ENCODE data around the gene PPARG.

PPARG gene

DNA sequence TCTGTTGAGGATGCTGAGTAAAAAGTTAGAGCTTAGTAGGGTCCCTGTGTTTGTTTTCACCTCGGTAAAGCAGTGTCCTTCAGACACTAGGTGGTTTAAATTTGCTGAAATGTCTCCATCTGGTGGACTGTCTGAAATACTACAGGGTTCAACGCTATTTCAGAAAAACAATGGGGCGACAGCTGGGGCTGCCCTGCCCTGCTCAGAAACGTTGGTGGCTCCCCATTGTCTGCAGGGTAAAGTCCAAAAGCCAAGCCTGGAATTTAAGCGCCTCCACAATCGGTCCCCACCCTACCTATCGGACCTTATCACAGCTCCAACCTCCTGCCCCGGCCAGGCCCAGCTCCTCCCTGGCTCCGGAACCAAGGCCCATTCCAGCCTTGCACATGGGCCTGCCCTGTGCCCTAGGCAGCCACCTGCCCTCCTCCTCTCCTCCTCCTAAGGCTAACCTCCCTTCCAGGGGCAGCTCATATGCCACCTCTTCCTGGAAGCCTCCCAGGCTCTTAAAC, 191.1 kb downstream of the PPARG start:
- no peak overlapping the region for H3K4me3 ChIP-seq (ENCODE audit: low read depth, low read length)
- TF ChIP-seq, protein P1, sequence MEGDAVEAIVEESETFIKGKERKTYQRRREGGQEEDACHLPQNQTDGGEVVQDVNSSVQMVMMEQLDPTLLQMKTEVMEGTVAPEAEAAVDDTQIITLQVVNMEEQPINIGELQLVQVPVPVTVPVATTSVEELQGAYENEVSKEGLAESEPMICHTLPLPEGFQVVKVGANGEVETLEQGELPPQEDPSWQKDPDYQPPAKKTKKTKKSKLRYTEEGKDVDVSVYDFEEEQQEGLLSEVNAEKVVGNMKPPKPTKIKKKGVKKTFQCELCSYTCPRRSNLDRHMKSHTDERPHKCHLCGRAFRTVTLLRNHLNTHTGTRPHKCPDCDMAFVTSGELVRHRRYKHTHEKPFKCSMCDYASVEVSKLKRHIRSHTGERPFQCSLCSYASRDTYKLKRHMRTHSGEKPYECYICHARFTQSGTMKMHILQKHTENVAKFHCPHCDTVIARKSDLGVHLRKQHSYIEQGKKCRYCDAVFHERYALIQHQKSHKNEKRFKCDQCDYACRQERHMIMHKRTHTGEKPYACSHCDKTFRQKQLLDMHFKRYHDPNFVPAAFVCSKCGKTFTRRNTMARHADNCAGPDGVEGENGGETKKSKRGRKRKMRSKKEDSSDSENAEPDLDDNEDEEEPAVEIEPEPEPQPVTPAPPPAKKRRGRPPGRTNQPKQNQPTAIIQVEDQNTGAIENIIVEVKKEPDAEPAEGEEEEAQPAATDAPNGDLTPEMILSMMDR (IDR thresholded peaks at IDR 0.05; ENCODE audit: borderline replicate concordance, insufficient read depth, low read depth, low read length), result peak; percentile 41; the same call in 1 of the 2 replicates

DNA sequence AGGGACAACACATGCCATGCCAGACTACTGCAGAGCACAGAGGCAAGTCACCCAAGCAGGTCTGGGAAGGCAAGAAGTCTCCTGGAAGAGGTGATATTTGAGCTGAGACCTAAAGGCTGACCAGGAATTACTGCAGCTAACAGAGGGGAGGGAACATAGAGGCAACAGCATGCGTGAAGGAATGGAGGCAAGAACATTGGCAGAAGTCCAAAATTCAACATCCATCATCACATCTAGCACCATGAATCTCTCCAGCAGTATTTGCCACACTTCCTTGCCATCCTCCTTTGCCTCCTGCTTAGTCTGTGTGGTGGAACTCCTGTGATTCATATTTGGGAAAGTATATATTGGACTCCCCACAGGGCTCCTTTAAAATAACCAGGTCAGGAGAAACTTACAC, 194.5 kb downstream of the PPARG start:
- TF ChIP-seq, protein P1 (IDR thresholded peaks at IDR 0.05; ENCODE audit: borderline replicate concordance, insufficient read depth, low read depth, low read length), result no peak
- H3K4me3 ChIP-seq (ENCODE audit: low read depth, low read length), result no peak overlapping the region

DNA sequence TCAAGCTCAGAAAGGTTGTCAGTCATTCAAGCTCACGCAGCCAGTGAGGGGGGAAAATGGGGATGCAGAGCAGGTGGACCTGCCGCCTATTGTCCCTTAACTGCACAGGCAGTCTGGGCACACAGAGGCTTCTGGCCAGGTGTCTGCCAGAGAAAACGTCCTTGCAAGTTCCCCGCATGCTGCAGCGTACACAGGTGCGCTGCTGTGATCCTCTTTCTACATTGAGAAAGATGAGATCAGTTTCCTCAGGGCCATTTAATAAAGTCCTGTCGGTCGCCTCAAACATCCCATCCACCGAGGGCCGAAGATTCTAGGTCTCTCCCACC, 195.0 kb downstream of the PPARG start:
- peak overlapping the region; percentile 42 for H3K4me3 ChIP-seq (ENCODE audit: low read depth, low read length)
- TF ChIP-seq, protein P1 (IDR thresholded peaks at IDR 0.05; ENCODE audit: borderline replicate concordance, insufficient read depth, low read depth, low read length), result 0 out of 2 replicates have a peak, but pooled peaks have one; percentile 0
